Right lobe of liver (tissue), 4 donors: ENCODE measurements around the gene GNB5.

ENCODE experiments used
- CTCF ChIP-seq, 4 donors: fragments of 200-600 bp in 3 of 4; fragments of 450-650 bp in 1 of 4; IDR thresholded peaks; one replicate each; pipeline versions ENCODE4 v1.5.1 to v1.8.0; 2016 to 2022; ENCODE audit warnings: antibody characterized with exemption in 4 of 4, mild to moderate bottlenecking in 2 of 4
- POLR2A ChIP-seq: fragments of 450-650 bp; IDR thresholded peaks from one replicate; pipeline ENCODE4 v1.6.1; 2017; ENCODE audit warnings: antibody characterized with exemption, mild to moderate bottlenecking
- donor health status: DM: no; HTN: no; CAD: no.
- donor health status: DM: no; HTN: no; CAD: no.
- donor health status: DM: no; HTN: yes; CAD: no.

DNA sequence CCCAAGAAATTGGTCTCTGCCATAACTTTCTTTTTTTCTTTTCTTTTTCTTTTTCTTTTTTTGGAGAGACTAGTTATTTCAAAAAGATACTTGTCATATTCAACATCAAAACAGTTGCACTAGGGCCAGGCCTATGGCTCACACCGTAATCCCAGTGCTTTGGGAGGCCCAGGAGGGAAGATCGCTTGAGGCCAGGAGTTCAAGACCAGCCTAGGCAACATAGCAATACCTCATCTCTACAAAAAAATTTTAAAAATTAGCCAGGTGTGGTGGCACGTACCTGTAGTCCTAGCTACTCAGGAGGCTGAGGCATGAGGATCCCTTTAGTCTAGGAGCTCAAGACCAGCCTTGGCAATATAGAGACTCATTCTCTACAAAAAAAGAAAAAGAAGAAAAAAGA is 49.0 kb upstream of the GNB5 start:
- no peak for TF ChIP-seq CTCF (IDR thresholded peaks at IDR 0.05)
- TF ChIP-seq POLR2A = no peak
